B cell (primary cell): ENCODE results near the gene C21orf58. TPM values are rescaled to one million over a fixed set of nuclear protein-coding genes. Genes with fewer than 3 reads are reported as not detected.
A peak's percentile ranks its signal among the peaks of the same experiment; 100 is the strongest.

ENCODE experiments used
- ATAC-seq: fragments of 200-7000 bp; cut with Tn5 transposase; one replicate; pipeline ENCODE4 v1.10.0; 2021; ENCODE audit warnings: low read depth, mild to moderate bottlenecking, moderate number of reproducible peaks, moderate library complexity
- CTCF ChIA-PET: fragments of 350-600 bp; sonication (Branson Sonifier 250); formaldehyde crosslinking; loops from one replicate; lab custom pipeline; 2021; ENCODE audit warnings: antibody characterized with exemption, inconsistent platforms; lab: Charles Lee
- POLR2A ChIA-PET: fragments of 350-600 bp; sonication (Branson Sonifier 250); formaldehyde crosslinking; loops from one replicate; lab custom pipeline; 2021; ENCODE audit warnings: antibody characterized with exemption; lab: Charles Lee
- DNase-seq: peaks from one replicate; pipeline ENCODE4 v3.0.0; 2013
- H2AFZ ChIP-seq: 2 replicates; pipeline ENCODE4 v1.6.1; 2012; ENCODE audit warnings: mild to moderate bottlenecking, low read depth, low read length; ENCODE audit not compliant: insufficient read depth, poor library complexity, severe bottlenecking
- H3K27ac ChIP-seq, 2 donors: 1 replicate in 1 of 2; 2 replicates in 1 of 2; pipeline ENCODE4 v1.5.1; 2012 to 2013; ENCODE audit warnings: low read length in 2 of 2, mild to moderate bottlenecking in 2 of 2, moderate library complexity in 1 of 2
- H3K27me3 ChIP-seq, 4 experiments: fragments of 200-600 bp in 1 of 4; sonication (generic) in 1 of 4; replicated peaks in 1 of 4; 1 replicate in 2 of 4; 2 replicates in 2 of 4; pipeline versions ENCODE4 v1.6.1 to v1.7.0; 2013 to 2016; ENCODE audit warnings: low read length in 3 of 4, mild to moderate bottlenecking in 2 of 4, mixed read lengths in 1 of 4, moderate library complexity in 1 of 4; ENCODE audit not compliant: insufficient read depth in 4 of 4, control insufficient read depth in 3 of 4; ENCODE audit errors: control extremely low read depth in 1 of 4
- H3K36me3 ChIP-seq, 2 experiments: replicated peaks in 1 of 2; 1 replicate in 1 of 2; 2 replicates in 1 of 2; pipeline versions ENCODE4 v1.6.1 to v1.7.1; 2013; ENCODE audit warnings: low read length in 1 of 2; ENCODE audit not compliant: insufficient read depth in 2 of 2, control insufficient read depth in 1 of 2; ENCODE audit errors: control extremely low read depth in 1 of 2, extremely low read depth in 1 of 2
- H3K4me1 ChIP-seq, 2 donors: fragments of 200-600 bp in 1 of 2; sonication (generic) in 1 of 2; 1 replicate in 1 of 2; 2 replicates in 1 of 2; pipeline versions ENCODE4 v1.5.1 to v1.6.1; 2013 to 2017; ENCODE audit warnings: low read length in 2 of 2; ENCODE audit not compliant: control insufficient read depth in 2 of 2, insufficient read depth in 2 of 2
- H3K4me2 ChIP-seq: replicated peaks from 2 replicates; pipeline ENCODE3; 2012; ENCODE audit warnings: mild to moderate bottlenecking, low read depth, low read length; ENCODE audit not compliant: poor library complexity, severe bottlenecking
- H3K4me3 ChIP-seq, 5 experiments: fragments of 200-600 bp in 1 of 5; sonication (generic) in 1 of 5; 1 replicate in 3 of 5; 2 replicates in 2 of 5; pipeline versions ENCODE4 v1.5.1 to v1.7.0; 2011 to 2016; ENCODE audit warnings: low read length in 4 of 5, mild to moderate bottlenecking in 4 of 5, low read depth in 2 of 5, control low read depth in 1 of 5, moderate library complexity in 1 of 5; ENCODE audit not compliant: insufficient read depth in 1 of 5; ENCODE audit errors: control extremely low read depth in 1 of 5, extremely low read depth in 1 of 5
- H3K79me2 ChIP-seq: fragments of 200-600 bp; sonication (generic); one replicate; pipeline ENCODE4 v1.6.0; 2016; ENCODE audit warnings: low read length; ENCODE audit not compliant: control insufficient read depth, insufficient read depth
- H3K9ac ChIP-seq: fragments of 200-600 bp; sonication (generic); 2 replicates; pipeline ENCODE4 v1.6.1; 2017; ENCODE audit warnings: mild to moderate bottlenecking, low read length, moderate library complexity
- H3K9me3 ChIP-seq, 3 donors: one replicate each; pipeline versions ENCODE4 v1.6.1 to v1.7.1; 2013; ENCODE audit warnings: low read length in 2 of 3; ENCODE audit not compliant: control insufficient read depth in 2 of 3, insufficient read depth in 1 of 3; ENCODE audit errors: control extremely low read depth in 1 of 3
- H4K20me1 ChIP-seq: 2 replicates; pipeline ENCODE4 v1.6.0; 2012; ENCODE audit warnings: mild to moderate bottlenecking, low read length; ENCODE audit not compliant: insufficient read depth, control insufficient read depth, poor library complexity, severe bottlenecking
- H3K27ac Mint-ChIP-seq: one replicate; pipeline ENCODE4 v1.8.0; 2021; ENCODE audit warnings: mixed read lengths
- H3K27me3 Mint-ChIP-seq: one replicate; pipeline ENCODE4 v1.8.0; 2021; ENCODE audit warnings: mixed read lengths
- H3K4me1 Mint-ChIP-seq: one replicate; pipeline ENCODE4 v1.8.0; 2021; ENCODE audit warnings: mixed read lengths
- H3K4me3 Mint-ChIP-seq: one replicate; pipeline ENCODE4 v1.8.0; 2021; ENCODE audit warnings: mixed read lengths
- H3K9me3 Mint-ChIP-seq: one replicate; pipeline ENCODE4 v1.8.0; 2022; ENCODE audit warnings: mixed read lengths; ENCODE audit not compliant: insufficient read depth
- CTCF ChIP-seq: fragments of 200-600 bp; IDR thresholded peaks from one replicate; pipeline ENCODE4 v1.8.0; 2022; ENCODE audit warnings: antibody characterized with exemption, mild to moderate bottlenecking
- EZH2 ChIP-seq: IDR thresholded peaks from 2 replicates; pipeline ENCODE4 v1.6.1; 2012; ENCODE audit warnings: borderline replicate concordance, low read depth, mild to moderate bottlenecking, moderate library complexity, low read length; ENCODE audit not compliant: insufficient read depth, poor library complexity, severe bottlenecking
- WGBS: methylation state at CpG from one replicate; pipeline ENCODE4 v1.1.5; 2013; ENCODE audit warnings: missing lambda C conversion rate; ENCODE audit not compliant: insufficient coverage; 5-methylcytosine and 5-hydroxymethylcytosine counted together
- intact Hi-C: fragments of 100-400 bp; cut with micrococcal nuclease; formaldehyde crosslinking; loops from one replicate; pipeline ENCODE4 v1.10.0; 2022
- polyA plus RNA-seq: library from polyadenylated mRNA; depleted of rRNA; stranded (reverse); fragments of >200 nt; gene quantifications from 2 replicates; pipeline ENCODE4 v1.2.3, GENCODE V29; 2012
- total RNA-seq, 2 donors: library from RNA; stranded (reverse); fragments of 120-200 nt in 1 of 2; gene quantifications; 1 replicate in 1 of 2; 2 replicates in 1 of 2; pipeline versions ENCODE4 v1.2.3 to v1.2.4, GENCODE V29; 2013 to 2022

Gene C21orf58
- total and polyA plus RNA-seq, 2 donors (not counting 1 experiment from before 2014, with no cell fraction given), result 6.3 to 9.5 TPM

DNA sequence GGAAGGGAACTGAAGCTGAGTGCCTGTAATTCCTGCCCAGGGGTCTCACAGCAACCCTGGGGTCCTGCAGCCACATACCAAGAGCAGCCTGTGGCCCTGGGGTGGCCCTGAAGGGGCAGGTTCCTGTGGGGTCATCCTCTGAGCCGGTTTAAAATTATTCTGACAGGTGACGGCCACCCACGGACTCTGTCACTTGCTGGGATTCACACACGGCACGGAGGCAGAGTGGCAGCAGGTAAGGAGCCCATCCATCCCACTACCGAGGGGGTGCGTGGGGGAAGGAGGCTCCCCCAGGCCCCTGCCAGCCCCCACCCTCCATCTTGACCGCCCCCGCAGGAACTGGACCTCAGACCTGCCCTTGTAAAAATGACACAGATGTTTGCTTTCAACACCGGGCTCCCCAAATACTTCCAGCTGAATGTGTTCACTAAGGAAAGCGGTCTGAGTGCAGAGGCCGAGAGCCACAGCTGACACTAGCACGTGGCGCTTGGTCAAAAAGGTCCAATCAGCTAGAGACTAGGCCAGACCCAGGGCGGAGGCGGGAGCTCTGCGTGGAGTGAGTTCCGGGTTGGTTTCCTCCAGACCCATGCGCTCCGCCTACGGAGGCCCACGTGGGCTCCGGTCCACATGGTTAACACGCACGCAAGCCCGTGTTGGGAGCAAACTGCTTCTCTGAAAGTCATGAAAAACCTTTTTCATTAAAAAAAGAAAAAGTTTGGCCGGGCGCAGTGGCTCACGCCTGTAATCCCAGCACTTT, 27.5 kb downstream of the C21orf58 start:
- peaks cover 2 to 11% of the 10 kb centered on the region in 2 experiments for H3K36me3 ChIP-seq
- peak overlapping the region; percentile 78 for H3K4me2 ChIP-seq
- intact Hi-C loops, result loop anchor here (1.0 kb wide), 1 partner anchor 10 kb away; the partner anchor contains the start of gene YBEY
- ChIA-PET POLR2A (interaction anchor here (0.6 to 1.1 kb wide), 2 partner anchors 17 to 164 kb away, joined by 3 read pairs; no protein-coding TSS in a partner anchor), CTCF (interaction anchor here (0.8 kb wide), 1 partner anchor 152 kb away, joined by 3 read pairs; no protein-coding TSS in a partner anchor)
- ATAC-seq (peak; percentile 89), DNase-seq (peak; percentile 64)
- peak overlapping the region; percentile 77 for H3K27ac Mint-ChIP-seq
- TF ChIP-seq EZH2 (no peak), CTCF (no peak)
- H3K27me3 ChIP-seq, result peaks cover 0 to 10% (median 3%) of the 10 kb centered on the region in 4 experiments
- H2AFZ ChIP-seq, result peak overlapping the region; percentile 79
- H3K9ac ChIP-seq, result peak overlapping the region; percentile 45
- H4K20me1 ChIP-seq, result no peaks in the 10 kb centered on the region
- H3K4me3 Mint-ChIP-seq, result peak overlapping the region; percentile 85
- peaks cover 3% of the 10 kb centered on the region for H3K27me3 Mint-ChIP-seq
- H3K27ac ChIP-seq, result peak overlapping the region; percentile 34 to 67
- peaks cover 13% of the 10 kb centered on the region for H3K4me1 Mint-ChIP-seq
- no peaks in the 10 kb centered on the region for H3K9me3 Mint-ChIP-seq
- H3K9me3 ChIP-seq, result peaks cover 0 to 21% (median 3%) of the 10 kb centered on the region in 3 donors
- no peaks in the 10 kb centered on the region for H3K79me2 ChIP-seq
- peaks cover 11 to 17% of the 10 kb centered on the region in 2 donors for H3K4me1 ChIP-seq
- 63% methylated on average over 25 of the region's 29 CpGs for WGBS
- peak overlapping the region in 3 of 5 experiments; percentile 18 to 49 (median 29) for H3K4me3 ChIP-seq
